Stimulated activated effector memory CD8-positive, alpha-beta T cell treated with anti-CD3 and anti-CD28 coated beads, Interleukin-12 subunit alpha, Interleukin-12 subunit beta, amount 100 ng/mL, for 72 hours (primary cell): ENCODE data around the gene ZNF343.
"Not testable (repeated sequence)": the region's sequence is repeated elsewhere in the genome, so short reads cannot be mapped to it uniquely, and the experiment has no call there.

ENCODE experiments used
- ATAC-seq: fragments of 150-1000 bp; cut with Tn5 transposase; 2 replicates; pipeline ENCODE4 v1.10.0; 2021
- DNase-seq, 2 donors: peaks; one replicate each; pipeline ENCODE4 v3.0.0; 2021 to 2022; ENCODE audit warnings: low spot score in 2 of 2
- H3K27ac Mint-ChIP-seq: one replicate; pipeline ENCODE4 v1.8.0; 2022; ENCODE audit warnings: mild to moderate bottlenecking, mixed read lengths
- H3K36me3 Mint-ChIP-seq: one replicate; pipeline ENCODE4 v1.8.0; 2022; ENCODE audit warnings: mild to moderate bottlenecking, mixed read lengths
- H3K4me1 Mint-ChIP-seq: one replicate; pipeline ENCODE4 v1.8.0; 2022; ENCODE audit warnings: mixed read lengths
- H3K4me3 Mint-ChIP-seq: one replicate; pipeline ENCODE4 v1.8.0; 2022; ENCODE audit warnings: mild to moderate bottlenecking, mixed read lengths
- H3K9me3 Mint-ChIP-seq: one replicate; pipeline ENCODE4 v1.8.0; 2022; ENCODE audit warnings: mixed read lengths

ZNF343 gene

GRCh38 chr20:2526218-2526583, 17.5 kb upstream of the ZNF343 start:
- H3K4me1 Mint-ChIP-seq = peaks cover 30% of the 10 kb centered on the region
- H3K4me3 Mint-ChIP-seq, H3K27ac Mint-ChIP-seq, DNase-seq, ATAC-seq, H3K9me3 Mint-ChIP-seq: not testable (repeated sequence)
- peaks cover 14% of the 10 kb centered on the region for H3K36me3 Mint-ChIP-seq

DNA sequence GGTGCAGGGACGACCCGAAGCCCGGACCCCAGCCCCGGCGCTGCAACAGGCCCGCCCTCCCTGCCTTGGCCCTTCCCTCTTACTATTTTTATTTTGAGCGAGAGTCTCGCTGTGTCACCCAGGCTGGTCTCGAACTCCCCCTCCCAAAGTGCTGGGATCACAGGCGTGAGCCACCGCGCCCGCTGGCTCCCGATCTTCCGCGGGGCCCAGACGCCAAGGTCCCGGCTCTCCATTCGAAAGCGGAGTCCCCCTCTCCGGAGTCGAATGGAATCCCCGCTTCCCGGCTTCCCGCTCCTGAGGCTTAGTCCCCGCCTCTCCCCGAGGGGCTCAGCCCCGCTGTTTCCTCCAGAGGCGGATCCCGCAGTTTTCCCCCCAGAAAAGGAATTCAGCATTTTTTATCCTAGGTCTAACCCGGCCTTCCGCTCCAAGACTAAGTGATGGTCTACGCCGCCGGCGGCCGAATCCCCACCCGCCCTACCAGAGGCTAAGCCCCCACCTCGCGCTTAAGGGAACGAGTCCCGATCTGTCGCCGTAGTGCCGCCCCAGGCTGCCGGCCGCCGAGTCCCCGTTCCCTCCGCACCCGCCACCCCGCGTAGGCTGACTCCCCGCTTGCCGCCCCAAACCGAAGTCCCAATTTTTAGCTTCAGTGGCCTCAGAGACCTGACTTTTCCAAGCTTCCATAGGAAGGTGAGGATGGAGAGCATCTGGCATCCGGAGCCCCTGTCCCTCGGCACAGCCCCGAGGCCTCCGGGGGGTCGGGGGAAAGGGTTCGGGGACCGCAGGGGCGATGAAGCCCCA, 16.2 kb upstream of the ZNF343 start:
- Mint-ChIP-seq H3K36me3 (peaks cover 14% of the 10 kb centered on the region), H3K4me1 (peaks cover 25% of the 10 kb centered on the region), H3K27ac (peak overlapping the region; percentile 96), H3K9me3 (no peaks in the 10 kb centered on the region), H3K4me3 (peak overlapping the region; percentile 90)
- DNase-seq (peak; percentile 26 to 77), ATAC-seq (peak; percentile 64)

GRCh38 chr20:2523919-2524708, 15.4 kb upstream of the ZNF343 start:
- Mint-ChIP-seq H3K36me3 (peaks cover 14% of the 10 kb centered on the region), H3K4me3 (peak overlapping the region; percentile 90), H3K4me1 (peaks cover 24% of the 10 kb centered on the region), H3K27ac (peak overlapping the region; percentile 96), H3K9me3 (no peaks in the 10 kb centered on the region)
- peak; percentile 79 for ATAC-seq
- peak; percentile 95 to 98 for DNase-seq

DNA sequence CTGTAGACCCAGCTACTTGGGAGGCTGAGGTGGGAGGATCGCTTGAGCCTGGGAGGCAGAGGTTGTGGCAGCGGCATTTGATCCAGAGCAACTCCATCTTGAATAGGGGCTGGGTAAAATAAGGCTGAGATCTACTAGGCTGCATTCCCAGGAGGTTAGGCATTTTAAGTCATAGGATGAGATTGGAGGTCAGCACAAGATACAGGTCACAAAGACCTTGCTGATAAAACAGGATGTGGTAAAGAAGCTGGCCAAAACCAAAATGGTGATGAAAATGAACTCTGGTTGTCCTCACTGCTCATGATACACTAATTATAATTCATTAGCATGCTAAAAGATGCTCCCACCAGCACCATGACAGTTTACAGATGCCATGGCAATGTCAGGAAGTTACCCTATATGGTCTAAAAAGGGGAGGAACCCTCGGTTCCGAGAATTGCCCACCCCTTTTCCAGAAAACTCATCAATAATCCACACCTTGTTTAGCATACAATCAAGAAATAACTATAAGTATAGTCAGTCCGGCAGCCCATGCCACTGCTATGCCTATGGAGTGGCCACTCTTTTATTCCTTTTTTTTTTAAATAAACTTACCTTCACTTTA, 14.2 kb upstream of the ZNF343 start:
- H3K4me3 Mint-ChIP-seq, H3K9me3 Mint-ChIP-seq, ATAC-seq, DNase-seq, H3K27ac Mint-ChIP-seq: not testable (repeated sequence)
- H3K36me3 Mint-ChIP-seq = peaks cover 14% of the 10 kb centered on the region
- H3K4me1 Mint-ChIP-seq = peaks cover 30% of the 10 kb centered on the region

DNA sequence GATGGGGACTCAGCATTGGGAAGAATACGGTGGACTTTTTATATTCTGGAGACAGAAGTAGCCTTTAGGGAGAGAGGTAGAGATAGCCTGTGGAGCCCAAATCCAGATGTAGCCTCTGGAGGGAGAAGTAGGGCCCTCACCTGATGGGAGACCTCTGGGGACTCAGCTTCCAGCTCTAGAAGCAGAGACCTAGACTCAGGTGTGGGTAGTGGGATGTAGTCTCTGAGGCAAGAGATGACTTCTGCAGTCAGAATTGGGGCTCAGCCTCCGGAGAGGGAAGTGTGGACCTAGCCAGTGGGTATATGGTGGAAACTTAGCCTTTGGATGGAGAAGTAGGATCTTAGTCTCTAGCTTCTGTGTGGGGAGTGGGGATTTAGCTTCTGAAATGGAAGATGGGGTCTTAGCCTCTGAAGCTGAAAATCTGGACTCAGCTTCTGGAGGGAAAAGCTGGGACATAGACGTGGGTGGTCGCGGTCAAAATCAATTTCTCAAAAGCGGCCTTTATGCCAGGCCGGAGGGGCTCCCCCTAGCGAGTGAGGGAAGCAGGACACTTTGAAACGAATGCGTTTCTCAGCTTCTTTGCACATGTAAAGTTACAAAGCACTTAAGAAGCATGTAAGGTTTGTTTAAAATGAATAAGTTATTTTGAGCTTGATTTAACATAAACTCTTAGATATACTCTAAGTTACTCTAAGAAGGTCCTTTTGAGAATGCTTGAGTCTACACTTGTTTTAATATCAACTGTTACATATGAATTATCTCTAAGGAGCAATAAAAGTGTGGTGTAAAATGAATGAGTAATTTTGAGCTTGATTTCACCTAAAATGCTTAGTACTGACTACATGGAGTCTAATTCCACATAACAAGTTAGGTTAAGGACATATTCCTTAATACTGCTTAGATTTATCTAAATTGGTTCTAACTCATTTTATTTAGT, 12.9 kb upstream of the ZNF343 start:
- Mint-ChIP-seq H3K4me3 (no peak overlapping the region), H3K9me3 (no peaks in the 10 kb centered on the region), H3K27ac (no peak overlapping the region), H3K4me1 (peaks cover 30% of the 10 kb centered on the region), H3K36me3 (peaks cover 14% of the 10 kb centered on the region)
- peak; percentile 42 to 80 for DNase-seq
- no peak for ATAC-seq

GRCh38 chr20:2520617-2521016, 11.9 kb upstream of the ZNF343 start:
- Mint-ChIP-seq H3K4me1 (peaks cover 29% of the 10 kb centered on the region), H3K9me3 (no peaks in the 10 kb centered on the region), H3K4me3 (no peak overlapping the region), H3K36me3 (peaks cover 11% of the 10 kb centered on the region), H3K27ac (no peak overlapping the region)
- DNase-seq = no peak
- ATAC-seq = no peak

DNA sequence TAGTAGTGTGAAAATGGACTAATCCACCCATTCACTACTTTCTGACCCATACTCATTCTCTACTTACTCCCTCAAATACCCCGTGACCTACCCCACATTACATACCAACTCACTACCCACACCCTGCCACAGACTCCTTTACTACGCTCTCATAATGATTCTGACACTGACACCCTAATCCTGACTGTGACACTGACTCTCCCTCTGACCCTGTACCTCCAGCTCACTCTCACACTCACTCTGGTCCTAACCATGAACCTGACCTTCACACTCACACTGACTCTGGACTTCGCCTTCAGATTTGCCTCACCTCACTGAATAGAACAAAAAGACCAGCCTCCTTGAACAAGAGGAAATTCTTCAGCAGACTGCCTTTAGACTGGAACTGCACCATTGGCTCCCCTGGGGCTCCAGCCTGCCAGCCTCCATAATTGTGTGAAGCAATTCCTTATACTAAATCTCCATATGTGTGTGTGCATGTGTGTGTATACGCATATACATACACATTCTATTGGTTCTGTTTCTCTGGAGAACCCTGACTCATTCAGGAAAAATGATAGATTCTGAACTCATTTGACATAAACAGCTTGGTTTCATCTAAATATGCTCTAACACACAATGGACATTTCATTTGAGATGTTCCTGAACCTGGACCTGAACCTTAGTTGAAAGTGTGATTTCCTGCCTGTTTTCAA, 10.5 kb upstream of the ZNF343 start:
- H3K9me3 Mint-ChIP-seq = no peaks in the 10 kb centered on the region
- ATAC-seq (peak; percentile 83), DNase-seq (no peak)
- peak overlapping the region; percentile 13 for H3K27ac Mint-ChIP-seq
- H3K36me3 Mint-ChIP-seq = no peaks in the 10 kb centered on the region
- H3K4me3 Mint-ChIP-seq = no peak overlapping the region
- H3K4me1 Mint-ChIP-seq = peaks cover 17% of the 10 kb centered on the region

- H3K27ac Mint-ChIP-seq = peak overlapping the region; percentile 13
- H3K36me3 Mint-ChIP-seq = no peaks in the 10 kb centered on the region
- ATAC-seq (no peak), DNase-seq (no peak)
- H3K4me3 Mint-ChIP-seq = no peak overlapping the region
- H3K4me1 Mint-ChIP-seq = peaks cover 14% of the 10 kb centered on the region
- no peaks in the 10 kb centered on the region for H3K9me3 Mint-ChIP-seq
Observed at GRCh38 chr20:2518558-2518957, 9.8 kb upstream of the ZNF343 start.

DNA sequence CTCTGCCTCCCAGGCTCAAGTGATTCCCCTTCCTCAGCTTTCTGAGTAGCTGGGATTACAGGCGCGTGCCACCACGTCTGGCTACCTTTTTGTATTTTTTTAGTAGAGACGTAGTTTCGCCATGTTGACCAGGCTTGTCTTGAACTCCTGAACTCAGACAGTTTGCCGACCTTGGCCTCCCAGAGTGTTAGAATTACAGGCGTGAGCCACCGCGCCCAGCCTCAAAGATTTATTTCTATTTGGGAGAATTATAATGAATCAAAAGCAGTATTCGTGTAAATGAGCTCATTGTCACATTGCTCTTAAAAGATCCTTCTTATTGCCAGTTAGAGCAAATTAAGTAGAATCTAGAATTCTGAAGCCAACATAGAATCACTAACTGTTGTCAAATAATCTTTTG, 9.4 kb upstream of the ZNF343 start:
- Mint-ChIP-seq H3K9me3 (no peaks in the 10 kb centered on the region), H3K4me1 (peaks cover 14% of the 10 kb centered on the region), H3K27ac (no peak overlapping the region), H3K36me3 (no peaks in the 10 kb centered on the region), H3K4me3 (no peak overlapping the region)
- ATAC-seq = no peak
- DNase-seq = no peak

DNA sequence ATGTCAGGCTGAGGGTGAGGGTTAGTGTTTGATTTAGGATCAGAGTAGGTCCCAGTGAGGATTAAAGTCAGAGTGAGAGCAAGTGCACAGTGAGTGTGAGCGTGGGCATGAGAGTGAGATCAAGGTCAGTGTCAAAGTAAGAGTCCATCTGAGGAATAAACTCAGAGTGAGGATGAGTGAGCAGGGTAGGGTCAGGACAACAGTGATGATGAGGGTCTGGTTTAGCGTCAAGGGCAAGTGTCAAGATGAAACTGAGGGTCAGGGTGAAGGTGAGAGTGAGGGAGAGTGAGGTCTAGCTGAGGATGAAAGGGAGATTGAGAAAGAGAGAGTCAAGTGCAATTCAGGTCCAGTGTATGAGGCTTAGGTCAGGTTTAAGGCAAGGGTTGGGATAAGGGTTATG, 7.7 kb upstream of the ZNF343 start:
- DNase-seq = no peak
- Mint-ChIP-seq H3K4me1 (peaks cover 10% of the 10 kb centered on the region), H3K27ac (no peak overlapping the region), H3K4me3 (no peak overlapping the region), H3K9me3 (no peaks in the 10 kb centered on the region), H3K36me3 (no peaks in the 10 kb centered on the region)
- ATAC-seq = peak; percentile 19

DNA sequence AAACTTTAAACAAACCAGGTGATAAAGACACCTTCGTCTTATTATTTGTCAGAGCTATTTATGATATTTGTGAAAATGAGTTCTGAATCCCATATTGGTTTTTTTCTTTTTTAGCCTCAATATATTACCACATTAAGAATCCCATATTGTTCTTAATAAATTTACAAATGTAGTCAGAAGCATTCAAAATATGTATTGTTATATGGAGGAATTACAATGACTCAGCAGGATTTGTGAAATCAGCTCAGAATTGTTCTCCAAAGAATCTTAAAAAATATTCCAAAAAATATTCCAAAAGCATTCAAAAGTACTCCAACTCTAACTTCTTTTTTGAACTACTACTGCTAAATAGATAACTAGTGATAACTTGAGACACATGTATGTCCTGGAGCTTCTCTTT, 6.5 kb upstream of the ZNF343 start:
- Mint-ChIP-seq H3K36me3 (no peaks in the 10 kb centered on the region), H3K9me3 (no peaks in the 10 kb centered on the region), H3K4me3 (no peak overlapping the region), H3K27ac (no peak overlapping the region), H3K4me1 (peaks cover 9% of the 10 kb centered on the region)
- ATAC-seq (no peak), DNase-seq (no peak)

GRCh38 chr20:2509794-2510193, 1.1 kb upstream of the ZNF343 start:
- Mint-ChIP-seq H3K36me3 (peaks cover 9% of the 10 kb centered on the region), H3K4me1 (peaks cover 18% of the 10 kb centered on the region), H3K9me3 (no peaks in the 10 kb centered on the region), H3K27ac (no peak overlapping the region), H3K4me3 (peak overlapping the region; percentile 100)
- no peak for DNase-seq
- no peak for ATAC-seq

DNA sequence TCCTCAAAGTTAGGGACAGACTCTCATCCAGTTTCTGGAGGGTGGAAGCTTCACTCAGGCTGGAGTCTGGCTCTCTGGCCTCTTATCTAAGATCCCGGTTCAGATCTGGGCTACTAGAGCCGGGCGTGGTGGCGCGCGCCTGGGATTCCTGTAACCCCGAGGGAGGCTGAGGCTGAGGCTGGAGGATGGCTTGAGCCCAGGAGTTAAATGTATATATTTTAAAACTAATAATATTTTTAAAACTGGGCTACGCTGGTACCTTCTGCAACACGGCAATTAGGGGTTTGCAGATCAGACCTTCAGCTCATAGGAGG, 710 bp upstream of the ZNF343 start:
- Mint-ChIP-seq H3K36me3 (peaks cover 9% of the 10 kb centered on the region), H3K9me3 (no peaks in the 10 kb centered on the region), H3K27ac (peak overlapping the region; percentile 99), H3K4me1 (peaks cover 18% of the 10 kb centered on the region), H3K4me3 (peak overlapping the region; percentile 100)
- DNase-seq (no peak), ATAC-seq (no peak)

GRCh38 chr20:2507875-2508630, 662 bp downstream of the ZNF343 start:
- H3K27ac Mint-ChIP-seq = peak overlapping the region; percentile 99
- DNase-seq (no peak), ATAC-seq (peak; percentile 5)
- H3K36me3 Mint-ChIP-seq = peaks cover 9% of the 10 kb centered on the region
- peak overlapping the region; percentile 100 for H3K4me3 Mint-ChIP-seq
- H3K9me3 Mint-ChIP-seq = no peaks in the 10 kb centered on the region
- H3K4me1 Mint-ChIP-seq = peaks cover 18% of the 10 kb centered on the region
